ENCODE data around the gene ZNF385D. TPM values are rescaled to one million over a fixed set of nuclear protein-coding genes. Genes with fewer than 3 reads are reported as not detected.

The ZNF385D gene
- total RNA-seq, 3 donors from 2014 or later, result 3.2 to 4.3 (median 3.8) TPM

DNA sequence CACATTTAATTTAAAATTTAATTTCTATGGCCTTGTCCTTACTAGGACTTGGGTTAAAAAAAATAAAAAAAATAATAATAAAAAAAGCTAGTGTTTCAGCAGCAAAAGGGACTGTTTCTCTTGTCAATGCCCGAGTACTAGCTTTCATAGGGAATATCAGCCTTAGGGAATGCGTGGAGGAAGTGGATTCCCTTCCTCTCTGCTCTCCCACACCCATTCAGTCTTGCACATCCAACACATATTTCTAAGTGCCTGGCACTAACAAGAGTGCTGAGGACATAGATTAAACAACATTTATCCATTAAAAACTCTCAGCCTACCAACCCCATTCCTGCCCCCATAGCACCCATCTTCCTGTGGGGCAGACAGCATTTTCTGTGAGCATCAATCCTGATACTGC, 6.2 kb downstream of the ZNF385D start:
- no peak overlapping the region for H3K27ac ChIP-seq
- no peak for DNase-seq (ENCODE audit: low spot score in 2 of 2)
- intact Hi-C loops (cut with DNase I; ENCODE audit: low total_unique reads), result no loop called here
- no peak overlapping the region for H3K4me3 ChIP-seq
- no peaks in the 10 kb centered on the region for H3K4me1 ChIP-seq
- no peaks in the 10 kb centered on the region for H3K36me3 ChIP-seq
- no peaks in the 10 kb centered on the region for H3K9me3 ChIP-seq
- TF ChIP-seq POLR2A (IDR thresholded peaks at IDR 0.05) (no peak), POLR2AphosphoS5 (IDR thresholded peaks at IDR 0.05) (no peak)
- TF ChIP-seq, protein P1, sequence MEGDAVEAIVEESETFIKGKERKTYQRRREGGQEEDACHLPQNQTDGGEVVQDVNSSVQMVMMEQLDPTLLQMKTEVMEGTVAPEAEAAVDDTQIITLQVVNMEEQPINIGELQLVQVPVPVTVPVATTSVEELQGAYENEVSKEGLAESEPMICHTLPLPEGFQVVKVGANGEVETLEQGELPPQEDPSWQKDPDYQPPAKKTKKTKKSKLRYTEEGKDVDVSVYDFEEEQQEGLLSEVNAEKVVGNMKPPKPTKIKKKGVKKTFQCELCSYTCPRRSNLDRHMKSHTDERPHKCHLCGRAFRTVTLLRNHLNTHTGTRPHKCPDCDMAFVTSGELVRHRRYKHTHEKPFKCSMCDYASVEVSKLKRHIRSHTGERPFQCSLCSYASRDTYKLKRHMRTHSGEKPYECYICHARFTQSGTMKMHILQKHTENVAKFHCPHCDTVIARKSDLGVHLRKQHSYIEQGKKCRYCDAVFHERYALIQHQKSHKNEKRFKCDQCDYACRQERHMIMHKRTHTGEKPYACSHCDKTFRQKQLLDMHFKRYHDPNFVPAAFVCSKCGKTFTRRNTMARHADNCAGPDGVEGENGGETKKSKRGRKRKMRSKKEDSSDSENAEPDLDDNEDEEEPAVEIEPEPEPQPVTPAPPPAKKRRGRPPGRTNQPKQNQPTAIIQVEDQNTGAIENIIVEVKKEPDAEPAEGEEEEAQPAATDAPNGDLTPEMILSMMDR (IDR thresholded peaks at IDR 0.05), result no peak
- H3K27me3 ChIP-seq, result no peaks in the 10 kb centered on the region

DNA sequence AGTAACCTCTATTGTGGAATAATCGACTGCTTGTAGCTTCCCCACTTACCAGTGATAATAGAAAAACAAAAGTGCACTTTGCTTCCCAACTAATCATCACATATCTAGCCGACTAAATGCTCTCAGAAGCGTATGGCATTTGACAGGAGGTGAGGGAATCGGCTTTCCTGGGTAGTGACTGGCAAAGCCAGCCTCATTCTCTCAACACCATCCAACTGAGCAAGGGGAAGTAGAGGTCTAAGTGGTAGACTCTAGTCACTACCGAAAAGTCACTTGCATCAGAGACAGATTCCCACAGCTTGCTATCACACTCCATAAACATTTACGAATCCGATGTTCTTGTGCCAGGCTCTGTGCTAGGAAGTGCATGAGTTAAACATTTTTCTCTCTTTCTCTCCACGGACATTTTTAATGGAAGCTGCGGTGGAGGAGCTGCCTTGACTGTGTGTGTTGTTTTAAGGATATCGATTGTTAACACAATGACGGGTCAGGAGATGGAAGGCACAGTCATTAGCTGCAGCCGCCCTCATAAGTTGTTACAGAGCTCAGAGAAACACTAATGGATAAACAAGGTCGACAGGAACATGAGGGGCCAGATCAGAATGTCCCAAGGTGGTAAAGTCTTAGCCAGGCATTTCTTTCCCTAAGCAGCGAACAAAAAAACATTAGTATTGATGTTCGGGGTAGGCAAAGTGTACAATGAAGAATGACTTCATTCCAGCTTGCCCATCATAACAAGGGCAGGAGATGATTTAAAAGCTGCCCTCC, 11.9 kb downstream of the ZNF385D start:
- Histone ChIP-seq H3K4me3 (no peak overlapping the region), H3K27me3 (no peaks in the 10 kb centered on the region), H3K9me3 (no peaks in the 10 kb centered on the region), H3K27ac (no peak overlapping the region), H3K36me3 (no peaks in the 10 kb centered on the region), H3K4me1 (no peaks in the 10 kb centered on the region)
- DNase-seq (ENCODE audit: low spot score in 2 of 2), result no peak
- TF ChIP-seq POLR2AphosphoS5 (IDR thresholded peaks at IDR 0.05) (no peak), POLR2A (IDR thresholded peaks at IDR 0.05) (no peak)
- TF ChIP-seq, protein P1 (IDR thresholded peaks at IDR 0.05), result no peak
- intact Hi-C loops (cut with DNase I; ENCODE audit: low total_unique reads), result no loop called here

DNA sequence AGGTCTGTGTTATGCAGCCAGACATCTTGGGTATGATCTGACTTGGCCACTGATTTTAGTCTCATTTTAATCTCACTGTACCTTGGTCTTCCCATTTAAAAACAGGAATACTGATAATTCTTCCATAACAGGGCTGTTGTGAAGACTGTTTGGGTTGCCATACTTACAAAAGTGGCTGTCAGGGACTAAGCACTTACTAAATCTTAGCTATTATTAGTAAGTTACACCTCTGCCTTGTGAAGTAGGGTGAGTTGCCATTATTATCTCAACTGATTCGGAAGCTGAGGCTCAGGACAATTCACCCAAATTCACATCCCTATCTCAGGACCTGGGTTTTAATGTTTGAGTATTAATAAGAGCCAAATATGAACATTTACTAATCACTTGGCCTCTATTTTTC, 12.7 kb downstream of the ZNF385D start:
- Histone ChIP-seq H3K27me3 (no peaks in the 10 kb centered on the region), H3K4me1 (no peaks in the 10 kb centered on the region), H3K4me3 (no peak overlapping the region), H3K27ac (no peak overlapping the region), H3K36me3 (no peaks in the 10 kb centered on the region), H3K9me3 (no peaks in the 10 kb centered on the region)
- DNase-seq (ENCODE audit: low spot score in 2 of 2), result no peak
- intact Hi-C loops (cut with DNase I; ENCODE audit: low total_unique reads), result no loop called here
- TF ChIP-seq POLR2A (IDR thresholded peaks at IDR 0.05) (no peak), POLR2AphosphoS5 (IDR thresholded peaks at IDR 0.05) (no peak)

DNA sequence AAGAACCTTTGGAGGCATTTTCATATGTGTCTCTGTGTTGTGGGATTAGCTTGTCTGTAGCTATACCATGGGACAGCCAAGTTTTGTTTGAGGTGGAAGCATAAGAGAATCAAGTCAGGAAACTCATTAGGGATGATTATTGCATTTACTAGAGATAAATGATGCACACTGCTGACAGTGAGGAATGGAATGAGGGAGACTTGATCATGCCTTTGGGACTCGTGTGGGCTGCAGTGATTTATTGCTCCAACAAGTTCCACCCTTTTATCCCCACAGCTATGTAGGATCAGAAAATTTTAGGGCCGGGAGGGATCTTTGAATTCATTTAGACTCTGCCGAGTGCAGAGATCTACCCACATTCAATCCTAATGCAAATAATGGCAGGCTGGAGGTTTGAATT, 16.3 kb downstream of the ZNF385D start:
- Histone ChIP-seq H3K27me3 (no peaks in the 10 kb centered on the region), H3K4me1 (no peaks in the 10 kb centered on the region), H3K9me3 (no peaks in the 10 kb centered on the region), H3K36me3 (no peaks in the 10 kb centered on the region), H3K4me3 (no peak overlapping the region), H3K27ac (no peak overlapping the region)
- intact Hi-C loops (cut with DNase I; ENCODE audit: low total_unique reads), result no loop called here
- no peak for DNase-seq (ENCODE audit: low spot score in 2 of 2)
- TF ChIP-seq POLR2AphosphoS5 (IDR thresholded peaks at IDR 0.05) (no peak), POLR2A (IDR thresholded peaks at IDR 0.05) (no peak)
- TF ChIP-seq, protein P1 (IDR thresholded peaks at IDR 0.05), result no peak

DNA sequence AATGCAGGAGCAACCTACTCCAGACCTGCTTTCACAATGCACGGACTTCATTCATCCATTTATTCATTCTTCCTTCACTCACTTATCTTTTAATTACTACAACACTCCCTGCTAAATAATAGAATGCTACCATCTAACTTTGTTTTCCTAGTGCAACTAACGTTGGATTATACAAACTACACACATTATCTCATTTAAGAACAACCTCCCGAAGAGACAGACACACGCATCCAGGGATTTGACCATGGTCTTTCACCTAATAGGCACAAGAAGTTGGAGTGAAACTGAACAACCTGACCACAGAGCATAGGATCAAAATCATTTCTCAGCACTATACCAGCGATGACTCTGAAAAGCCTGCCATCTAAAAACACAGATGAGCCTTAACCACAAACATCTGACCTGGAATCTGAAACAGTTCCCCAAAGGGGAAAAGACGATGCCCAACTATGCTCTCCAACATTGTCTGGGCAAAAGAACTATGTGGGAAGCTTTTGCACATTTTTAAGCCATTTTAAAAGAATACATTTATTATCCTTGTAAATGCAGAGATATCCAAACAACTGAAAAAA, 21.0 kb downstream of the ZNF385D start:
- no peak overlapping the region for H3K4me3 ChIP-seq
- H3K36me3 ChIP-seq, result no peaks in the 10 kb centered on the region
- H3K4me1 ChIP-seq, result no peaks in the 10 kb centered on the region
- TF ChIP-seq POLR2AphosphoS5 (IDR thresholded peaks at IDR 0.05), result no peak
- TF ChIP-seq POLR2A (IDR thresholded peaks at IDR 0.05), result no peak
- TF ChIP-seq, protein P1 (IDR thresholded peaks at IDR 0.05), result no peak
- intact Hi-C loops (cut with DNase I; ENCODE audit: low total_unique reads), result no loop called here
- no peak for DNase-seq (ENCODE audit: low spot score in 2 of 2)
- H3K27me3 ChIP-seq, result no peaks in the 10 kb centered on the region
- peaks cover 0 to 11% of the 10 kb centered on the region in 2 donors for H3K9me3 ChIP-seq
- H3K27ac ChIP-seq, result peak overlapping the region; percentile 51 to 73
